ENCODE results near the gene NKIRAS2.
"Not testable (repeated sequence)": the region's sequence is repeated elsewhere in the genome, so short reads cannot be mapped to it uniquely, and the experiment has no call there.

Gene NKIRAS2

DNA sequence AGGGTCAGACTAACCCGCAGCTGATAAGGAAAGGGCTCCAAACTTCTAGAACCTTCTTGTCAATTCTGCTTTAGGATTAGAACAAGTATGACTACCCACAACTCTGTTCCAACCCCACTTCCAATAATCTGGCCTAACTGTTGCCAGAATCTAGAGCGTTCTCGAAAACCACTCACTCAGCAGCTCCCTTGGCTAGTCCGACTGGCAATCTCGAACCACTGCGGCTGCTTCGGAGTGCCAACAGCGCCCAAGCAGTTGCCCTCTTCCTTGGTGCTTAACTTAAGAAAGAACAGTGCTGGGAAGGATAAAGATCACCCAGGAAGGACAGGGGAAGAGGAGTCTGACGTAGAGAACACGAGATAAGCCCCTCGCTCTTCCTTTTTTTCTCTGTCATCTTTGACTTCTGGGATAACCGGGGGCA lies 3.5 kb upstream of the NKIRAS2 start:
- no peaks in the 10 kb centered on the region for H3K27me3 Mint-ChIP-seq (ENCODE audit: low read depth)
- H3K4me3 Mint-ChIP-seq, result peak overlapping the region; percentile 97 to 100 (median 99)
- peak overlapping the region; percentile 98 to 99 (median 98) for H3K27ac Mint-ChIP-seq
- H3K36me3 Mint-ChIP-seq (ENCODE audit: low read depth), result peaks cover 5% of the 10 kb centered on the region
- H3K4me1 Mint-ChIP-seq, result peaks cover 41% of the 10 kb centered on the region
- H3K9me3 Mint-ChIP-seq, result no peaks in the 10 kb centered on the region
- TF ChIP-seq, protein P1, sequence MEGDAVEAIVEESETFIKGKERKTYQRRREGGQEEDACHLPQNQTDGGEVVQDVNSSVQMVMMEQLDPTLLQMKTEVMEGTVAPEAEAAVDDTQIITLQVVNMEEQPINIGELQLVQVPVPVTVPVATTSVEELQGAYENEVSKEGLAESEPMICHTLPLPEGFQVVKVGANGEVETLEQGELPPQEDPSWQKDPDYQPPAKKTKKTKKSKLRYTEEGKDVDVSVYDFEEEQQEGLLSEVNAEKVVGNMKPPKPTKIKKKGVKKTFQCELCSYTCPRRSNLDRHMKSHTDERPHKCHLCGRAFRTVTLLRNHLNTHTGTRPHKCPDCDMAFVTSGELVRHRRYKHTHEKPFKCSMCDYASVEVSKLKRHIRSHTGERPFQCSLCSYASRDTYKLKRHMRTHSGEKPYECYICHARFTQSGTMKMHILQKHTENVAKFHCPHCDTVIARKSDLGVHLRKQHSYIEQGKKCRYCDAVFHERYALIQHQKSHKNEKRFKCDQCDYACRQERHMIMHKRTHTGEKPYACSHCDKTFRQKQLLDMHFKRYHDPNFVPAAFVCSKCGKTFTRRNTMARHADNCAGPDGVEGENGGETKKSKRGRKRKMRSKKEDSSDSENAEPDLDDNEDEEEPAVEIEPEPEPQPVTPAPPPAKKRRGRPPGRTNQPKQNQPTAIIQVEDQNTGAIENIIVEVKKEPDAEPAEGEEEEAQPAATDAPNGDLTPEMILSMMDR (IDR thresholded peaks at IDR 0.05; ENCODE audit: unreplicated experiment in 3 of 3), result no peak

DNA sequence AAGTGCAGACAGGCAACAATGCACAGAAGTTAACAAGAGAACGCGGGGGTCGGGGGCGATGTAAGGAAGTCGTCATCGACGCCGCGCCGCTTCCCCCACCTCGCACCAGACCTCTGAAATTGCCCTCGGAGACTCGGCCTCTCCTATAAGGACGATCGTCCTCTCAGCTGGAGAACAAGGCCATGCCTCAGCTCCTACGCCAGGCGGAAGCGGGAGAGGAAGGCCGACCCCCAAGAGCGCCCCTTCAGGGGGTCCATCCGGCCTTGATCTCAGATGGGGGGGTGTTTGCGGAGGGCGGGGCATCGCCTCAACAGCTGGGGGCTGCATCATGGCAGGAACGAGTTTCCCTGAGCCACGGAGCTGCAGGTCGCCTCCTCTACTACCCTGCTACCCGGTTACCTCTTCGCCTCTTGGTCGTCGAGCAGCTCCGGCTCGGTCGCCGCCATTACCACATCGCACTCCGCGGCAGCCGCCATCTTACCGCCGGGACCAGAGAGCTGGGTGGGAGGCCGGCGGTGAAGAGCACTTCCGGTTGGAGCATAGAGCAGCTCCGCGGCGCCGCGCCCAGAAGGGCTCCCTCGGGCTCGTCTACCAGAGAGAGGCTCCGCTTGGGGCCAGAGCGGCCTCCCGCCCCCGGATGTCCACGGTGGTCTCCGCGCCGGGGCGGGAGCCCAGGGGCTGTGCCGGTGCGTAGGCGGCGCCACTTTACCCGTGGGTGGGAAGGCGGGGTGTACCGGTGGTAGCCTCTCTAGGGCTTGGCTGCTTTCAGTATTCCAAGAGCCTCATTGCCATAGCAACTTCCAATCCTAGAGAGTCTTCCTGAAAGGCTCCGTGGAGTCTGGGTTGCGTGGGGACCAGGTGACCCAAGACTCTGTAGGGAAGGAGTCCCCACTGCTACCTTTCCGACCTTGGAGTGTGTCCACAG lies 2.7 kb upstream of the NKIRAS2 start, which contains the start of gene DNAJC7:
TSS of gene DNAJC7 (minus strand) at position 499 of the 925 bp plus-strand sequence. CDS start at position 476, 23 bp downstream.
- peaks cover 6% of the 10 kb centered on the region for H3K36me3 Mint-ChIP-seq (ENCODE audit: low read depth)
- H3K27me3 Mint-ChIP-seq (ENCODE audit: low read depth), result no peaks in the 10 kb centered on the region

DNA sequence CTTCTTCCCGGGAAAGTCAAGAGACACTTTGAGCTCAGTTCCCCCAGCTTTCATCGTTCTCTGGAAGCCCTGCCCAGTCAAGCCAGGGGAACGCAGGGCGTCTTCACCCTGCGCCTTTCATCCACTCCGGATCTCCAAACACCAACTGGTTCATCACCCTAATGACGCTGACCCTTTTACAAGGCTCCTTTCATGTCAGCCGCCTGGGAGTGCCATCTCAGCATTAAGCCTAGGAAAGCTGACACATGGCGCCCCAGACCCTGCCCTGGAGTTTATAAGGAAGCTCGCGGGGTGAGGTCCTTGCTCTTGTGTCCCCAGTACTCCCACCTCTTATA lies 2.1 kb upstream of the NKIRAS2 start:
- Mint-ChIP-seq H3K4me1 (peaks cover 44% of the 10 kb centered on the region), H3K36me3 (ENCODE audit: low read depth) (peaks cover 9% of the 10 kb centered on the region), H3K27me3 (ENCODE audit: low read depth) (no peaks in the 10 kb centered on the region), H3K27ac (peak overlapping the region; percentile 98 to 99 (median 98)), H3K4me3 (peak overlapping the region; percentile 97 to 100 (median 99)), H3K9me3 (no peaks in the 10 kb centered on the region)
- TF ChIP-seq, protein P1 (IDR thresholded peaks at IDR 0.05; ENCODE audit: unreplicated experiment in 3 of 3), result no peak

More for the DNA sequence above, 2.7 kb upstream of the NKIRAS2 start, which contains the start of gene DNAJC7:
- TF ChIP-seq, protein P1 (IDR thresholded peaks at IDR 0.05; ENCODE audit: unreplicated experiment in 3 of 3), result no peak
- Mint-ChIP-seq H3K27ac (peak within 1 kb of the TSS; percentile 98 to 99 (median 98)), H3K9me3 (no peaks in the 10 kb centered on the region), H3K4me1 (peaks cover 41% of the 10 kb centered on the region), H3K4me3 (peak within 1 kb of the TSS; percentile 97 to 100 (median 99))

DNA sequence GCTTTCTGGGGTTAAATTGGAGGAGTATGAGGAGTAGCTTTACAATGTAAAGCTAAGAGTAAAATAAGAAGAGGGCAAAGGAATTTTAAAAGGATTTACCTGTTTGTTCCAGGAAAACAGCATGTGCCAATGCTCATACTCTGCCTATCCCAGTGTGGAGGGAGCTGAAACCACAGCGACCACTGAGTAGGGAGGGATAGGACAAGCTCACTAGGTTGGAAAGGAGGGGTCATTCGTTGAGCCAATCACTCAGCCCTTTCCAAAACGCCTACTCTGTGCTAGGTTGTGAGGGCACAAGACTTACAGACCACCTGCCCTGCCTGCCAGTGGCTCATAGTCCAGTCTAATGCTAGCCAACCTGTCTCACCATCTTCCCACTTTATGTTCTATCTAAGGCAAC lies 1.6 kb upstream of the NKIRAS2 start:
- peak overlapping the region; percentile 98 to 99 (median 98) for H3K27ac Mint-ChIP-seq
- TF ChIP-seq, protein P1 (IDR thresholded peaks at IDR 0.05; ENCODE audit: unreplicated experiment in 3 of 3), result no peak
- H3K4me1 Mint-ChIP-seq, result peaks cover 40% of the 10 kb centered on the region
- H3K9me3 Mint-ChIP-seq, result no peaks in the 10 kb centered on the region
- H3K36me3 Mint-ChIP-seq (ENCODE audit: low read depth), result peaks cover 9% of the 10 kb centered on the region
- no peaks in the 10 kb centered on the region for H3K27me3 Mint-ChIP-seq (ENCODE audit: low read depth)
- H3K4me3 Mint-ChIP-seq, result peak overlapping the region; percentile 97 to 100 (median 99)

DNA sequence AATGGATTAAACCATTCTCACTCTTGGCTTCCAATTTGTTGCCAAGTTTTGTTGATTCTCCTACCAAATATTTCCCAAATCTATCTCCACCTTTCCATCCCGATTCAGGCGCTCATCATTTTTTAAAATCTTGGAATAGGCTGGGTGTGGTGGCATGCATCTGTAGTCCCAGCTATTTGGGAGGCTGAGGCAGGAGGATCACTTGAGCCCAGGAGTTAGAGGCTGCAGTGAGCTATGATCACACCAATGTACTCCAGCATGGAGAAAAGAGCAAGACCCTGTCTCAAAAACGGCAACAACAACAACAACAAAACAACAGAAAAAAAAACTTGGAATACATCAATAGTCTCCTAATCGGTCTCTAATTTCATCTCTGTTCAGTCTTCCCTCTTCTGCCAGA lies 902 bp upstream of the NKIRAS2 start:
- peak overlapping the region; percentile 98 to 99 (median 98) for H3K27ac Mint-ChIP-seq

DNA sequence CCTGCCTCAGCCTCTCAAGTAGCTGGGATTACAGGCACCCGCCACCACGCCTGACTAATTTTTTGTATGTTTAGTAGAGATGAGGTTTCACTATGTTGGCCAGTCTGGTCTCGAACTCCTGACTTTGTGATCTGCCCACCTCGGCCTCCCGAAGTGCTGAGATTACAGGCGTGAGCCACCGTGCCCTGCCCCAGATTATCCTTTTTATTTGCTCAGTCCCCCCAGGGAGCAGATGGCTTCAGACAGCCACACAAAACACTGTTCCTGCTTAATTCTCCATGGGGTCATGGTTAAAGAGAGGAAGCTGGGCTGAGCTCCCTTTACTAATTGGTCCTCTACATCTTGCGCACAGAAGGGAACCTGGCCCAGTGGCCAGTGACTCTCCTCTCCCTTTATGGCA lies 955 bp downstream of the NKIRAS2 start:
- Mint-ChIP-seq H3K4me1 (peaks cover 43% of the 10 kb centered on the region), H3K36me3 (ENCODE audit: low read depth) (peaks cover 14% of the 10 kb centered on the region), H3K27ac (peak overlapping the region; percentile 79 to 92 (median 87)), H3K4me3 (peak overlapping the region; percentile 97 to 100 (median 99))
- H3K9me3 Mint-ChIP-seq; H3K27me3 Mint-ChIP-seq (ENCODE audit: low read depth): not testable (repeated sequence)

More for the DNA sequence above, 902 bp upstream of the NKIRAS2 start:
- H3K27me3 Mint-ChIP-seq (ENCODE audit: low read depth), result no peaks in the 10 kb centered on the region
- H3K9me3 Mint-ChIP-seq, result no peaks in the 10 kb centered on the region
- peaks cover 37% of the 10 kb centered on the region for H3K4me1 Mint-ChIP-seq
- peaks cover 9% of the 10 kb centered on the region for H3K36me3 Mint-ChIP-seq (ENCODE audit: low read depth)
- peak overlapping the region; percentile 97 to 100 (median 99) for H3K4me3 Mint-ChIP-seq
- TF ChIP-seq, protein P1 (IDR thresholded peaks at IDR 0.05; ENCODE audit: unreplicated experiment in 3 of 3), result no peak
